Keratinocyte (primary cell): Measurements from ENCODE around the gene PTK6.

Experiments used
- CTCF ChIP-seq, 3 experiments: IDR thresholded peaks in 1 of 3; conservative IDR thresholded peaks in 1 of 3; optimal IDR thresholded peaks in 1 of 3; 2 replicates in 2 of 3; 3 replicates in 1 of 3; pipeline versions ENCODE3 to v1.5.1; 2011; ENCODE audit warnings: low read length in 3 of 3, mild to moderate bottlenecking in 3 of 3, moderate library complexity in 2 of 3, control low read depth in 1 of 3, inconsistent platforms in 1 of 3; ENCODE audit not compliant: insufficient read depth in 2 of 3; ENCODE audit errors: extremely low read depth in 1 of 3
- EZH2 ChIP-seq: IDR thresholded peaks from one replicate; pipeline ENCODE4 v1.6.1; 2012; ENCODE audit warnings: inconsistent platforms, mild to moderate bottlenecking, low read length, moderate library complexity

GRCh38 chr20:63586797-63587196 lies 49.6 kb upstream of the PTK6 start:
- no peak for TF ChIP-seq CTCF (optimal IDR thresholded peaks at IDR 0.05 in 1 of 3, IDR thresholded peaks at IDR 0.05 in 1 of 3, conservative IDR thresholded peaks at IDR 0.05 in 1 of 3; ENCODE audit: extremely low read depth in 1 of 3, insufficient read depth in 2 of 3, low read length in 3 of 3)
- no peak for TF ChIP-seq EZH2
